HepG2 (cell line): Measurements from ENCODE around the gene CAPRIN2. TPM values are rescaled to one million over a fixed set of nuclear protein-coding genes. Genes with fewer than 3 reads are reported as not detected.
A peak's percentile ranks its signal among the peaks of the same experiment; 100 is the strongest.

Experiments
- BRF2 ChIP-seq: sonication (generic); formaldehyde crosslinking; IDR thresholded peaks from 2 replicates; pipeline ENCODE4 v1.8.1; 2022; ENCODE audit warnings: mild to moderate bottlenecking, missing genetic modification reagents
- CCDC6 ChIP-seq: sonication (generic); formaldehyde crosslinking; IDR thresholded peaks from 2 replicates; pipeline ENCODE4 v1.8.1; 2022; ENCODE audit warnings: mild to moderate bottlenecking, missing genetic modification reagents, moderate library complexity
- DMAP1 ChIP-seq: IDR thresholded peaks from 2 replicates; pipeline ENCODE4 v1.6.1; 2016
- EED ChIP-seq: sonication (generic); formaldehyde crosslinking; IDR thresholded peaks from 2 replicates; pipeline ENCODE4 v1.5.0; 2020; ENCODE audit warnings: mild to moderate bottlenecking, missing genetic modification reagents
- FOXK1 ChIP-seq: sonication (generic); formaldehyde crosslinking; IDR thresholded peaks from 2 replicates; pipeline ENCODE4 v1.4.0; 2020; ENCODE audit warnings: low read depth, missing genetic modification reagents, borderline replicate concordance
- HOXA7 ChIP-seq: sonication (generic); formaldehyde crosslinking; IDR thresholded peaks from 2 replicates; pipeline ENCODE4 v1.8.1; 2022; ENCODE audit warnings: mild to moderate bottlenecking, missing genetic modification reagents, moderate library complexity
- KLF9 ChIP-seq: IDR thresholded peaks from 2 replicates; pipeline ENCODE4 v1.6.1; 2016; ENCODE audit warnings: low read depth
- MATR3 ChIP-seq: sonication (generic); formaldehyde crosslinking; IDR thresholded peaks from 2 replicates; pipeline ENCODE4 v1.4.0; 2020; ENCODE audit warnings: missing genetic modification reagents
- MEIS1 ChIP-seq: sonication (generic); formaldehyde crosslinking; IDR thresholded peaks from 2 replicates; pipeline ENCODE4 v1.9.0; 2021; ENCODE audit warnings: mild to moderate bottlenecking, missing genetic modification reagents, moderate library complexity, borderline replicate concordance
- NFATC3 ChIP-seq: sonication (generic); formaldehyde crosslinking; IDR thresholded peaks from 2 replicates; pipeline ENCODE4 v1.5.1; 2020; ENCODE audit warnings: mild to moderate bottlenecking, missing genetic modification reagents
- RAD21 ChIP-seq: fragments of 450-650 bp; formaldehyde crosslinking; IDR thresholded peaks from 2 replicates; pipeline ENCODE4 v1.5.0; 2020; ENCODE audit warnings: mild to moderate bottlenecking
- SIN3B ChIP-seq: fragments of 150-350 bp; IDR thresholded peaks from 2 replicates; pipeline ENCODE4 v1.6.1; 2014; ENCODE audit warnings: low read length
- SRSF1 ChIP-seq: fragments of 200-400 bp; formaldehyde crosslinking; optimal IDR thresholded peaks from 2 replicates; pipeline ENCODE3; 2017; ENCODE audit warnings: mild to moderate bottlenecking, low read depth, low read length, moderate library complexity
- ZFP37 ChIP-seq: sonication (generic); formaldehyde crosslinking; IDR thresholded peaks from 2 replicates; pipeline ENCODE4 v1.4.0; 2020; ENCODE audit warnings: missing genetic modification reagents, borderline replicate concordance
- ZFP91 ChIP-seq: sonication (generic); formaldehyde crosslinking; IDR thresholded peaks from 2 replicates; pipeline ENCODE4 v1.9.0; 2022; ENCODE audit warnings: missing genetic modification reagents, mild to moderate bottlenecking, borderline replicate concordance
- ZNF572 ChIP-seq: sonication (generic); formaldehyde crosslinking; IDR thresholded peaks from 2 replicates; pipeline ENCODE4 v1.5.1; 2020; ENCODE audit warnings: mild to moderate bottlenecking, missing genetic modification reagents
- ZNF615 ChIP-seq: sonication (generic); formaldehyde crosslinking; IDR thresholded peaks from 2 replicates; pipeline ENCODE4 v1.5.0; 2020; ENCODE audit warnings: mild to moderate bottlenecking, missing genetic modification reagents, borderline replicate concordance
- polyA plus RNA-seq, 8 experiments: library from polyadenylated mRNA; depleted of rRNA in 3 of 8; stranded (reverse) in 7 of 8; unstranded in 1 of 8; fragments of >200 nt; fragmentation: Illumina TruSeq in 4 of 8; extraction: Trizol in 4 of 8; gene quantifications; 2 replicates each; pipeline versions ENCODE4 v1.2.1 to v1.2.3, GENCODE V29; 2011 to 2016; ENCODE audit warnings: low read depth in 4 of 8, missing spikeins in 1 of 8, mixed read lengths in 1 of 8; ENCODE audit not compliant: insufficient read depth in 1 of 8
- total RNA-seq, 5 experiments: library from RNA; depleted of rRNA; stranded (reverse); fragments of >200 nt; fragmentation: Illumina TruSeq; extraction: Trizol; gene quantifications; 2 replicates each; pipeline ENCODE4 v1.2.3, GENCODE V29; 2016; ENCODE audit warnings: low read depth in 1 of 5
- TF ChIP-seq, protein P1 (sequence below): sonication (generic); formaldehyde crosslinking; IDR thresholded peaks from 2 replicates; pipeline ENCODE4 v1.4.0; 2020; ENCODE audit warnings: missing genetic modification reagents
- TF ChIP-seq, protein P2 (sequence below), 2 experiments: sonication (generic) in 1 of 2; formaldehyde crosslinking in 1 of 2; IDR thresholded peaks; 2 replicates each; pipeline versions ENCODE4 v1.6.1 to v1.9.0; 2014 to 2022; ENCODE audit warnings: antibody characterized with exemption in 1 of 2, borderline replicate concordance in 1 of 2, inconsistent platforms in 1 of 2, low read depth in 1 of 2, missing genetic modification reagents in 1 of 2

Gene CAPRIN2
- total and polyA plus RNA-seq, 2 of the 13 experiments (the other 11 are each of a cell fraction or from before 2014, with no cell fraction given): 21.7 to 30.6 TPM

GRCh38 chr12:30796313-30796780 lies 41.6 kb upstream of the CAPRIN2 start (continued):
- TF ChIP-seq BRF2: no peak
- no peak for TF ChIP-seq KLF9 (CRISPR knock-in tag)
- TF ChIP-seq NFATC3: no peak
- no peak for TF ChIP-seq HOXA7 (CRISPR knock-in tag)
- TF ChIP-seq ZFP37: no peak
- TF ChIP-seq MEIS1 (CRISPR knock-in tag): no peak
- TF ChIP-seq EED: no peak; the same call in 1 of the 2 replicates
- TF ChIP-seq, protein P1, sequence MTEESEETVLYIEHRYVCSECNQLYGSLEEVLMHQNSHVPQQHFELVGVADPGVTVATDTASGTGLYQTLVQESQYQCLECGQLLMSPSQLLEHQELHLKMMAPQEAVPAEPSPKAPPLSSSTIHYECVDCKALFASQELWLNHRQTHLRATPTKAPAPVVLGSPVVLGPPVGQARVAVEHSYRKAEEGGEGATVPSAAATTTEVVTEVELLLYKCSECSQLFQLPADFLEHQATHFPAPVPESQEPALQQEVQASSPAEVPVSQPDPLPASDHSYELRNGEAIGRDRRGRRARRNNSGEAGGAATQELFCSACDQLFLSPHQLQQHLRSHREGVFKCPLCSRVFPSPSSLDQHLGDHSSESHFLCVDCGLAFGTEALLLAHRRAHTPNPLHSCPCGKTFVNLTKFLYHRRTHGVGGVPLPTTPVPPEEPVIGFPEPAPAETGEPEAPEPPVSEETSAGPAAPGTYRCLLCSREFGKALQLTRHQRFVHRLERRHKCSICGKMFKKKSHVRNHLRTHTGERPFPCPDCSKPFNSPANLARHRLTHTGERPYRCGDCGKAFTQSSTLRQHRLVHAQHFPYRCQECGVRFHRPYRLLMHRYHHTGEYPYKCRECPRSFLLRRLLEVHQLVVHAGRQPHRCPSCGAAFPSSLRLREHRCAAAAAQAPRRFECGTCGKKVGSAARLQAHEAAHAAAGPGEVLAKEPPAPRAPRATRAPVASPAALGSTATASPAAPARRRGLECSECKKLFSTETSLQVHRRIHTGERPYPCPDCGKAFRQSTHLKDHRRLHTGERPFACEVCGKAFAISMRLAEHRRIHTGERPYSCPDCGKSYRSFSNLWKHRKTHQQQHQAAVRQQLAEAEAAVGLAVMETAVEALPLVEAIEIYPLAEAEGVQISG (CRISPR knock-in tag): peak; percentile 23; the same call in 1 of the 2 replicates
- no peak for TF ChIP-seq FOXK1 (CRISPR knock-in tag)
- peak; percentile 28; the same call in 1 of the 2 replicates for TF ChIP-seq RAD21 (CRISPR knock-in tag)
- TF ChIP-seq MATR3 (CRISPR knock-in tag): no peak
- no peak for TF ChIP-seq SIN3B
- 0 out of 2 replicates have a peak, but pooled peaks have one; percentile 32 for TF ChIP-seq DMAP1 (CRISPR knock-in tag)
- TF ChIP-seq ZFP91 (CRISPR knock-in tag): peak; percentile 1; the same call in 1 of the 2 replicates
- TF ChIP-seq ZNF572: no peak
- TF ChIP-seq ZNF615 (CRISPR knock-in tag): no peak
- no peak for TF ChIP-seq CCDC6
- peak; percentile 32 for TF ChIP-seq SRSF1
- TF ChIP-seq, protein P2, sequence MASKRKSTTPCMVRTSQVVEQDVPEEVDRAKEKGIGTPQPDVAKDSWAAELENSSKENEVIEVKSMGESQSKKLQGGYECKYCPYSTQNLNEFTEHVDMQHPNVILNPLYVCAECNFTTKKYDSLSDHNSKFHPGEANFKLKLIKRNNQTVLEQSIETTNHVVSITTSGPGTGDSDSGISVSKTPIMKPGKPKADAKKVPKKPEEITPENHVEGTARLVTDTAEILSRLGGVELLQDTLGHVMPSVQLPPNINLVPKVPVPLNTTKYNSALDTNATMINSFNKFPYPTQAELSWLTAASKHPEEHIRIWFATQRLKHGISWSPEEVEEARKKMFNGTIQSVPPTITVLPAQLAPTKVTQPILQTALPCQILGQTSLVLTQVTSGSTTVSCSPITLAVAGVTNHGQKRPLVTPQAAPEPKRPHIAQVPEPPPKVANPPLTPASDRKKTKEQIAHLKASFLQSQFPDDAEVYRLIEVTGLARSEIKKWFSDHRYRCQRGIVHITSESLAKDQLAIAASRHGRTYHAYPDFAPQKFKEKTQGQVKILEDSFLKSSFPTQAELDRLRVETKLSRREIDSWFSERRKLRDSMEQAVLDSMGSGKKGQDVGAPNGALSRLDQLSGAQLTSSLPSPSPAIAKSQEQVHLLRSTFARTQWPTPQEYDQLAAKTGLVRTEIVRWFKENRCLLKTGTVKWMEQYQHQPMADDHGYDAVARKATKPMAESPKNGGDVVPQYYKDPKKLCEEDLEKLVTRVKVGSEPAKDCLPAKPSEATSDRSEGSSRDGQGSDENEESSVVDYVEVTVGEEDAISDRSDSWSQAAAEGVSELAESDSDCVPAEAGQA (IDR thresholded peaks at IDR 0.05; ENCODE audit: low read depth): no peak
- TF ChIP-seq, protein P2 (CRISPR knock-in tag; IDR thresholded peaks at IDR 0.05; ENCODE audit: borderline replicate concordance): no peak
